Measurements from ENCODE around the gene LMOD2.

LMOD2 gene

DNA sequence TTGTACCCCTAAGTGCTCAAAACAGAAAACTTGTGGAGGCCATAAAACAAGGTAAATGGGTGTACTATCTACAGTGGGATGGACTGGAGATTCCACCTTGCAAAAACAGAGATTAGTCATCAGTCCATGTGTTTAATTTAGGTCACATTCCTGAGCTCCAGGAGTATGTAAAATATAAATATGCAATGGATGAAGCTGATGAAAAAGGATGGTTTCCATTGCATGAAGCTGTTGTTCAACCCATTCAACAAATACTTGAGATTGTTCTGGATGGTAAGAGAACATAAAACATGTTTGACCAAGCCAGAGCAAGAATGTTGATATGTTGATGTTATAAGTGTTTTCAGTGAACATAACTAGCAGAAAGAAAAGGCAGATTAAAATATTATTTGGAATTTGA lies 39.4 kb upstream of the LMOD2 start:
- TF ChIP-seq, protein P1, sequence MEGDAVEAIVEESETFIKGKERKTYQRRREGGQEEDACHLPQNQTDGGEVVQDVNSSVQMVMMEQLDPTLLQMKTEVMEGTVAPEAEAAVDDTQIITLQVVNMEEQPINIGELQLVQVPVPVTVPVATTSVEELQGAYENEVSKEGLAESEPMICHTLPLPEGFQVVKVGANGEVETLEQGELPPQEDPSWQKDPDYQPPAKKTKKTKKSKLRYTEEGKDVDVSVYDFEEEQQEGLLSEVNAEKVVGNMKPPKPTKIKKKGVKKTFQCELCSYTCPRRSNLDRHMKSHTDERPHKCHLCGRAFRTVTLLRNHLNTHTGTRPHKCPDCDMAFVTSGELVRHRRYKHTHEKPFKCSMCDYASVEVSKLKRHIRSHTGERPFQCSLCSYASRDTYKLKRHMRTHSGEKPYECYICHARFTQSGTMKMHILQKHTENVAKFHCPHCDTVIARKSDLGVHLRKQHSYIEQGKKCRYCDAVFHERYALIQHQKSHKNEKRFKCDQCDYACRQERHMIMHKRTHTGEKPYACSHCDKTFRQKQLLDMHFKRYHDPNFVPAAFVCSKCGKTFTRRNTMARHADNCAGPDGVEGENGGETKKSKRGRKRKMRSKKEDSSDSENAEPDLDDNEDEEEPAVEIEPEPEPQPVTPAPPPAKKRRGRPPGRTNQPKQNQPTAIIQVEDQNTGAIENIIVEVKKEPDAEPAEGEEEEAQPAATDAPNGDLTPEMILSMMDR (IDR thresholded peaks at IDR 0.05; ENCODE audit: low read depth, low read length, missing control alignments): no peak
- DNase-seq (ENCODE audit: extremely low read depth, low read depth): no peak
- H3K4me3 ChIP-seq (replicated peaks; ENCODE audit: low read depth, low read length): no peak overlapping the region

- no peak for DNase-seq (ENCODE audit: extremely low read depth, low read depth)
- TF ChIP-seq, protein P1 (IDR thresholded peaks at IDR 0.05; ENCODE audit: low read depth, low read length, missing control alignments): no peak
- no peak overlapping the region for H3K4me3 ChIP-seq (replicated peaks; ENCODE audit: low read depth, low read length)
Observed at GRCh38 chr7:123621707-123622106, 34.0 kb upstream of the LMOD2 start.

DNA sequence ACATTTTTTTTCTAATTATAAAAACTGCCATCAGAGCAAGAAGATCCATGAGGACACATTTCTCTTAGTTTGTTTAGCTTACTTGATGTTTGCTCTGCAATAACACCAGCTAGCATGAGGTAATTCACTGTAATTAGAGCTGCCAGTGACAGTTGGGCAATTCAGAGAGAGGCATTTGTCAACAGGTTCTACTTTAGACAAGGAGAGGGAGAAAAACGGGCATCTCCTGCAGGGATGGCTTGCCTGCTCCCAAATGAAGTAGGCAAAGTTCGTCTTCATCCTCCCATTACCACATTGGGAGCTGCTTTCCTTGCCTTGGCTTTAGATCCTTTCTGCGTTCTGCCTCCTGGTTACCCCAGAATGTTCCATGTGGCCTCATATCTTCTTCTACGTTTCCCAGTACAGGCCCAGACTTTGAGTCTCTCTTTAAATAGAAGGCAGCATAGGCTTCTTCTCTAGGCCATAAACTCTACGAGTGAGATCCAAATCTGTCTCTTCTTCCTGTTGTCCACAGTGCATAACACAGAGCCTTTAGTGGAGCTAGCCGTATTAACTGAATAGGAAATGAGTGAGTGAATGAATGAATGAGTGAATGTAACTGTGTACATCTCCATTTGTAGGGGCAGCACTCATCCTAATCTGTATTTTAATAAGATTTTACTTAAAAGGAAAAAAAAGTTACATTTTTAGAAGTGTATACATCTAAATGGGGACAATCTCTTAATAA lies 32.8 kb upstream of the LMOD2 start:
- H3K4me3 ChIP-seq (replicated peaks; ENCODE audit: low read depth, low read length): no peak overlapping the region
- TF ChIP-seq, protein P1 (IDR thresholded peaks at IDR 0.05; ENCODE audit: low read depth, low read length, missing control alignments): no peak
- DNase-seq (ENCODE audit: extremely low read depth, low read depth): no peak

DNA sequence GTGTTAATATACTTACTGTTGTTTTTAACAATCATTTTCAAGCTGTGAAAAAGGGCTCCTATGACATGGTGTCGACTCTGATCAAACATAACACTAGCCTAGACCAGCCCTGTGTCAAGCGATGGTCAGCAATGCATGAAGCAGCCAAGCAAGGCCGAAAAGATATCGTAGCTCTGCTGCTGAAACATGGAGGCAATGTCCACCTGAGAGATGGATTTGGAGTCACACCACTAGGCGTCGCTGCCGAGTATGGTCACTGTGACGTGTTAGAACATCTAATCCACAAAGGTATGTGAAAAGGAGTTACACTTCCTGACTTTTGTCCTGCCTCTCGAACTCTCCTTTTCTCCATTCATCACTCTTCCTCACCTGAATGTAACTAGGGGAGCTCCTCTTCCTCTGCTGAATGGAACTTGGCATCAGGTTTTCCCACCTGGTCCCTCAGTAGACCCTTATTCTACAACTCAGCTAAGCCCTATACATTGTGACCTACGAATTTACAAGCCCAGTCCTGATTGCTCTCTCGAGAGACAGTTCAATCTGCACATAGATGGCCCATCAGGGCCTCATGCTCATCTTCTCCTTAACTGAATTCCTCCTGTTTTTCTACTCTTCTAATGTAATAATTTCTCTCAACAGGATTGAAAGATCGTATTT lies 31.0 kb upstream of the LMOD2 start:
- no peak overlapping the region for H3K4me3 ChIP-seq (replicated peaks; ENCODE audit: low read depth, low read length)
- DNase-seq (ENCODE audit: extremely low read depth, low read depth): no peak
- TF ChIP-seq, protein P1 (IDR thresholded peaks at IDR 0.05; ENCODE audit: low read depth, low read length, missing control alignments): peak; percentile 82

DNA sequence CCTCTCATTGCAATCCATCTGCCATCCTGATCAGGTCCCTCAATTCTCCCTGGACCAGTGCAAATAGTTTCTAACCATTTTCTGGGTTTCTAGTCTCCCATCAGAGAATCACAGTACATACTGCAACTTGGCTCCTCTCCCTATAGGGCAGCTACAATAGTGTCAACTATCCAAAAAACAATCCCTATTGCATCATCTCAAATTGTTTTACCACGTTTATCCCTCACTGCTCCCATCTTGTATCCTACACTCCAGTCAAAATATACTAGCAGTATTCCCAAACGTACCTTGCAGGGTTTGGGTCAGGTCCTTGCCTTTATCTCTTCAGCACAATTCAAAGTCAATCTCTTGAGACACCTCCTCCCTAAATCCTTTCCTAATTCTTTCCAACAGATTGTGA lies 30.4 kb upstream of the LMOD2 start:
- DNase-seq (ENCODE audit: extremely low read depth, low read depth): no peak
- TF ChIP-seq, protein P1 (IDR thresholded peaks at IDR 0.05; ENCODE audit: low read depth, low read length, missing control alignments): no peak
- no peak overlapping the region for H3K4me3 ChIP-seq (replicated peaks; ENCODE audit: low read depth, low read length)

GRCh38 chr7:123627851-123628250 lies 27.8 kb upstream of the LMOD2 start:
- TF ChIP-seq, protein P1 (IDR thresholded peaks at IDR 0.05; ENCODE audit: low read depth, low read length, missing control alignments): no peak
- no peak overlapping the region for H3K4me3 ChIP-seq (replicated peaks; ENCODE audit: low read depth, low read length)
- DNase-seq (ENCODE audit: extremely low read depth, low read depth): no peak

Data from HFF-Myc (cell line).